GM23338 (cell line): ENCODE data around the gene CYSRT1.

Experiments
- CREB1 ChIP-seq: fragments of 250-450 bp; sonication (Bioruptor Pico); IDR thresholded peaks from 2 replicates; pipeline ENCODE4 v1.5.0; 2020; ENCODE audit warnings: low read depth, mild to moderate bottlenecking, moderate library complexity
- EZH2 ChIP-seq: fragments of 200-600 bp; sonication (generic); IDR thresholded peaks from one replicate; pipeline ENCODE4 v1.8.0; 2017; ENCODE audit warnings: antibody characterized with exemption, mild to moderate bottlenecking, low read depth; ENCODE audit not compliant: unreplicated experiment
- EZH2phosphoT487 ChIP-seq: fragments of 200-600 bp; sonication (generic); IDR thresholded peaks from one replicate; pipeline ENCODE4 v1.8.1; 2018; ENCODE audit warnings: antibody characterized with exemption; ENCODE audit not compliant: unreplicated experiment
- JUNB ChIP-seq: IDR thresholded peaks from one replicate; pipeline ENCODE4 v1.6.1; 2016; ENCODE audit warnings: antibody characterized with exemption; ENCODE audit not compliant: unreplicated experiment
- NANOG ChIP-seq: IDR thresholded peaks from 2 replicates; pipeline ENCODE4 v1.6.1; 2016; ENCODE audit warnings: antibody characterized with exemption, borderline replicate concordance
- POLR2AphosphoS5 ChIP-seq: IDR thresholded peaks from 2 replicates; pipeline ENCODE4 v1.6.1; 2016; ENCODE audit warnings: antibody characterized with exemption, low read depth
- STAT1 ChIP-seq: IDR thresholded peaks from one replicate; pipeline ENCODE4 v1.6.1; 2016; ENCODE audit warnings: antibody characterized with exemption; ENCODE audit not compliant: unreplicated experiment
- ZNF331 ChIP-seq: fragments of 250-450 bp; sonication (Bioruptor Pico); IDR thresholded peaks from 2 replicates; pipeline ENCODE4 v1.5.0; 2020; ENCODE audit warnings: low read depth, mild to moderate bottlenecking, moderate library complexity
- TF ChIP-seq, protein P1 (sequence below): IDR thresholded peaks from 2 replicates; pipeline ENCODE4 v1.6.1; 2016; ENCODE audit warnings: antibody characterized with exemption
- TF ChIP-seq, protein P2 (sequence below), 2 experiments: fragments of 200-600 bp in 1 of 2; sonication (generic) in 1 of 2; conservative IDR thresholded peaks; 2 replicates each; pipeline versions ENCODE4 v1.5.1 to v1.6.1; 2016 to 2017; ENCODE audit warnings: antibody characterized with exemption in 2 of 2, low read depth in 2 of 2, mild to moderate bottlenecking in 2 of 2, moderate library complexity in 1 of 2
- TF ChIP-seq, protein P3 (sequence below): IDR thresholded peaks from one replicate; pipeline ENCODE4 v1.6.1; 2018; ENCODE audit warnings: antibody characterized with exemption; ENCODE audit not compliant: unreplicated experiment

GRCh38 chr9:137232510-137232909 is 7.5 kb downstream of the CYSRT1 start:
- TF ChIP-seq POLR2AphosphoS5 (no peak), EZH2 (no peak), EZH2phosphoT487 (no peak), CREB1 (no peak), ZNF331 (CRISPR knock-in tag) (no peak), JUNB (no peak), NANOG (no peak), STAT1 (no peak)
- TF ChIP-seq, protein P1, sequence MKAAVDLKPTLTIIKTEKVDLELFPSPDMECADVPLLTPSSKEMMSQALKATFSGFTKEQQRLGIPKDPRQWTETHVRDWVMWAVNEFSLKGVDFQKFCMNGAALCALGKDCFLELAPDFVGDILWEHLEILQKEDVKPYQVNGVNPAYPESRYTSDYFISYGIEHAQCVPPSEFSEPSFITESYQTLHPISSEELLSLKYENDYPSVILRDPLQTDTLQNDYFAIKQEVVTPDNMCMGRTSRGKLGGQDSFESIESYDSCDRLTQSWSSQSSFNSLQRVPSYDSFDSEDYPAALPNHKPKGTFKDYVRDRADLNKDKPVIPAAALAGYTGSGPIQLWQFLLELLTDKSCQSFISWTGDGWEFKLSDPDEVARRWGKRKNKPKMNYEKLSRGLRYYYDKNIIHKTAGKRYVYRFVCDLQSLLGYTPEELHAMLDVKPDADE, result no peak
- TF ChIP-seq, protein P2, sequence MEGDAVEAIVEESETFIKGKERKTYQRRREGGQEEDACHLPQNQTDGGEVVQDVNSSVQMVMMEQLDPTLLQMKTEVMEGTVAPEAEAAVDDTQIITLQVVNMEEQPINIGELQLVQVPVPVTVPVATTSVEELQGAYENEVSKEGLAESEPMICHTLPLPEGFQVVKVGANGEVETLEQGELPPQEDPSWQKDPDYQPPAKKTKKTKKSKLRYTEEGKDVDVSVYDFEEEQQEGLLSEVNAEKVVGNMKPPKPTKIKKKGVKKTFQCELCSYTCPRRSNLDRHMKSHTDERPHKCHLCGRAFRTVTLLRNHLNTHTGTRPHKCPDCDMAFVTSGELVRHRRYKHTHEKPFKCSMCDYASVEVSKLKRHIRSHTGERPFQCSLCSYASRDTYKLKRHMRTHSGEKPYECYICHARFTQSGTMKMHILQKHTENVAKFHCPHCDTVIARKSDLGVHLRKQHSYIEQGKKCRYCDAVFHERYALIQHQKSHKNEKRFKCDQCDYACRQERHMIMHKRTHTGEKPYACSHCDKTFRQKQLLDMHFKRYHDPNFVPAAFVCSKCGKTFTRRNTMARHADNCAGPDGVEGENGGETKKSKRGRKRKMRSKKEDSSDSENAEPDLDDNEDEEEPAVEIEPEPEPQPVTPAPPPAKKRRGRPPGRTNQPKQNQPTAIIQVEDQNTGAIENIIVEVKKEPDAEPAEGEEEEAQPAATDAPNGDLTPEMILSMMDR (conservative IDR thresholded peaks at IDR 0.05; ENCODE audit: low read depth in 2 of 2), result no peak
- TF ChIP-seq, protein P3, sequence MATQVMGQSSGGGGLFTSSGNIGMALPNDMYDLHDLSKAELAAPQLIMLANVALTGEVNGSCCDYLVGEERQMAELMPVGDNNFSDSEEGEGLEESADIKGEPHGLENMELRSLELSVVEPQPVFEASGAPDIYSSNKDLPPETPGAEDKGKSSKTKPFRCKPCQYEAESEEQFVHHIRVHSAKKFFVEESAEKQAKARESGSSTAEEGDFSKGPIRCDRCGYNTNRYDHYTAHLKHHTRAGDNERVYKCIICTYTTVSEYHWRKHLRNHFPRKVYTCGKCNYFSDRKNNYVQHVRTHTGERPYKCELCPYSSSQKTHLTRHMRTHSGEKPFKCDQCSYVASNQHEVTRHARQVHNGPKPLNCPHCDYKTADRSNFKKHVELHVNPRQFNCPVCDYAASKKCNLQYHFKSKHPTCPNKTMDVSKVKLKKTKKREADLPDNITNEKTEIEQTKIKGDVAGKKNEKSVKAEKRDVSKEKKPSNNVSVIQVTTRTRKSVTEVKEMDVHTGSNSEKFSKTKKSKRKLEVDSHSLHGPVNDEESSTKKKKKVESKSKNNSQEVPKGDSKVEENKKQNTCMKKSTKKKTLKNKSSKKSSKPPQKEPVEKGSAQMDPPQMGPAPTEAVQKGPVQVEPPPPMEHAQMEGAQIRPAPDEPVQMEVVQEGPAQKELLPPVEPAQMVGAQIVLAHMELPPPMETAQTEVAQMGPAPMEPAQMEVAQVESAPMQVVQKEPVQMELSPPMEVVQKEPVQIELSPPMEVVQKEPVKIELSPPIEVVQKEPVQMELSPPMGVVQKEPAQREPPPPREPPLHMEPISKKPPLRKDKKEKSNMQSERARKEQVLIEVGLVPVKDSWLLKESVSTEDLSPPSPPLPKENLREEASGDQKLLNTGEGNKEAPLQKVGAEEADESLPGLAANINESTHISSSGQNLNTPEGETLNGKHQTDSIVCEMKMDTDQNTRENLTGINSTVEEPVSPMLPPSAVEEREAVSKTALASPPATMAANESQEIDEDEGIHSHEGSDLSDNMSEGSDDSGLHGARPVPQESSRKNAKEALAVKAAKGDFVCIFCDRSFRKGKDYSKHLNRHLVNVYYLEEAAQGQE, result no peak
